Ishikawa (cell line): ENCODE data around the gene ARHGAP40.

Source experiments
- CREB1 ChIP-seq: IDR thresholded peaks from 2 replicates; pipeline ENCODE4 v1.6.1; 2012; ENCODE audit warnings: low read depth
- EGR1 ChIP-seq: IDR thresholded peaks from 2 replicates; pipeline ENCODE4 v1.6.1; 2012
- EP300 ChIP-seq: IDR thresholded peaks from 2 replicates; pipeline ENCODE4 v1.6.1; 2012; ENCODE audit warnings: borderline replicate concordance
- TAF1 ChIP-seq: IDR thresholded peaks from 2 replicates; pipeline ENCODE4 v1.6.1; 2012; ENCODE audit warnings: low read depth, mild to moderate bottlenecking
- TCF12 ChIP-seq: IDR thresholded peaks from 2 replicates; pipeline ENCODE4 v1.6.1; 2012; ENCODE audit warnings: low read depth
- YY1 ChIP-seq: IDR thresholded peaks from 2 replicates; pipeline ENCODE4 v1.6.1; 2012; ENCODE audit warnings: low read depth
- TF ChIP-seq, protein P1 (sequence below): IDR thresholded peaks from 2 replicates; pipeline ENCODE4 v1.6.1; 2012; ENCODE audit warnings: low read depth, mild to moderate bottlenecking
- TF ChIP-seq, protein P2 (sequence below): IDR thresholded peaks from 2 replicates; pipeline ENCODE4 v1.6.1; 2012

DNA sequence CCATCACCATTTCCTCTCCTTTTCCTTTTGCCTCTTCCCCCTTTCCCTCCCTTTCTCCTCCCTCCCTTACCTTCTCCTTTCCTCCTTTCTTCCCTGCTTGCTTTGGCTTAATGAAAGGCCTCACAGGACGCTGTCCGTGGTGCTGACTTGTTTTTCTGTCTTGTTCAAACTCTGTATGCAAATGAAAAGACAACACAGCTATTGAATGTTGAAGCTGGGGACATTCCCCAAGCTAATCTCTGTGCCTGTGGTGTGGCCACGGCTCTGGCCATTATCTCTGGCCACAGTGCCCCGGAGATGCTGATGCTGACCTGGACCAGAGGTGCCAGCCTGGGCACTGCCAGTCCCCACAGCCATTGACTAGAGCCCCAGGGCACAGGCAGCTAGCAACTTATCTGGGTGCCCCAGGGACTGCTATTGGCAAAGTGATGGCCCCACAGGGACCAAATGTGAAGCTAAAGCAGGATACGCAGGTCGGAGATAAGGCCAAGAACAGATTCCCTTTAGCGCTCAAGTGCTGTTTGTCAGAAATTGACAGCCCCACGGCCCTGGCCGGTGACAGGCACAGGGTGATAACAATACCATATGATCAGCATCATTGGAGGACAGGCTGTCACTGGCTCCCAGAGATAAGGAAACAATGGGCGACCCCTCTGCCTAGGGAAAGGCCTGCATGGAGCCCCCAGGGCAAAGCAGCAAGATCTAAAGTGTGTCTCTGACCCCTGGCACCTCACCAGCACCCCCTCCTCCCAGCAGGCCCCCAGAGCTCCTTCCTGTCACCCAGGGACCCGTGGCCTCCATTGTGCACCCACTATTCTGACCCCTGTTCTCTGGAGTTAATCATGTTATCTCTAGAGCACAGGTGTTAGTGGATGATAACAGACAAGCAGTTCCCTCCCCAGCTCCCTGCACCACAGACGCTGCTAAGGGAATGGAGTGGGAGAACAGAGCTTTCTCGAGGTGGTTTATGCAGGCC is 91.1 kb downstream of the ARHGAP40 start:
- no peak for TF ChIP-seq YY1
- no peak for TF ChIP-seq TAF1
- TF ChIP-seq CREB1, result no peak
- TF ChIP-seq, protein P1, sequence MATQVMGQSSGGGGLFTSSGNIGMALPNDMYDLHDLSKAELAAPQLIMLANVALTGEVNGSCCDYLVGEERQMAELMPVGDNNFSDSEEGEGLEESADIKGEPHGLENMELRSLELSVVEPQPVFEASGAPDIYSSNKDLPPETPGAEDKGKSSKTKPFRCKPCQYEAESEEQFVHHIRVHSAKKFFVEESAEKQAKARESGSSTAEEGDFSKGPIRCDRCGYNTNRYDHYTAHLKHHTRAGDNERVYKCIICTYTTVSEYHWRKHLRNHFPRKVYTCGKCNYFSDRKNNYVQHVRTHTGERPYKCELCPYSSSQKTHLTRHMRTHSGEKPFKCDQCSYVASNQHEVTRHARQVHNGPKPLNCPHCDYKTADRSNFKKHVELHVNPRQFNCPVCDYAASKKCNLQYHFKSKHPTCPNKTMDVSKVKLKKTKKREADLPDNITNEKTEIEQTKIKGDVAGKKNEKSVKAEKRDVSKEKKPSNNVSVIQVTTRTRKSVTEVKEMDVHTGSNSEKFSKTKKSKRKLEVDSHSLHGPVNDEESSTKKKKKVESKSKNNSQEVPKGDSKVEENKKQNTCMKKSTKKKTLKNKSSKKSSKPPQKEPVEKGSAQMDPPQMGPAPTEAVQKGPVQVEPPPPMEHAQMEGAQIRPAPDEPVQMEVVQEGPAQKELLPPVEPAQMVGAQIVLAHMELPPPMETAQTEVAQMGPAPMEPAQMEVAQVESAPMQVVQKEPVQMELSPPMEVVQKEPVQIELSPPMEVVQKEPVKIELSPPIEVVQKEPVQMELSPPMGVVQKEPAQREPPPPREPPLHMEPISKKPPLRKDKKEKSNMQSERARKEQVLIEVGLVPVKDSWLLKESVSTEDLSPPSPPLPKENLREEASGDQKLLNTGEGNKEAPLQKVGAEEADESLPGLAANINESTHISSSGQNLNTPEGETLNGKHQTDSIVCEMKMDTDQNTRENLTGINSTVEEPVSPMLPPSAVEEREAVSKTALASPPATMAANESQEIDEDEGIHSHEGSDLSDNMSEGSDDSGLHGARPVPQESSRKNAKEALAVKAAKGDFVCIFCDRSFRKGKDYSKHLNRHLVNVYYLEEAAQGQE, result peak; percentile 94
- TF ChIP-seq, protein P2, sequence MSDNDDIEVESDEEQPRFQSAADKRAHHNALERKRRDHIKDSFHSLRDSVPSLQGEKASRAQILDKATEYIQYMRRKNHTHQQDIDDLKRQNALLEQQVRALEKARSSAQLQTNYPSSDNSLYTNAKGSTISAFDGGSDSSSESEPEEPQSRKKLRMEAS, result no peak
- TF ChIP-seq EP300, result no peak
- no peak for TF ChIP-seq EGR1
- TF ChIP-seq TCF12, result no peak
